Activated CD8-positive, alpha-beta memory T cell treated with anti-CD3 and anti-CD28 coated beads, Interleukin-2, amount 50 U/mL, for 24 hours (primary cell): ENCODE measurements around the gene PDHA1.
A peak's percentile ranks its signal among the peaks of the same experiment; 100 is the strongest.

ENCODE experiments used
- DNase-seq: peaks from one replicate; pipeline ENCODE4 v3.0.0-alpha.2; 2020; ENCODE audit errors: extremely low read depth

Gene PDHA1

DNA sequence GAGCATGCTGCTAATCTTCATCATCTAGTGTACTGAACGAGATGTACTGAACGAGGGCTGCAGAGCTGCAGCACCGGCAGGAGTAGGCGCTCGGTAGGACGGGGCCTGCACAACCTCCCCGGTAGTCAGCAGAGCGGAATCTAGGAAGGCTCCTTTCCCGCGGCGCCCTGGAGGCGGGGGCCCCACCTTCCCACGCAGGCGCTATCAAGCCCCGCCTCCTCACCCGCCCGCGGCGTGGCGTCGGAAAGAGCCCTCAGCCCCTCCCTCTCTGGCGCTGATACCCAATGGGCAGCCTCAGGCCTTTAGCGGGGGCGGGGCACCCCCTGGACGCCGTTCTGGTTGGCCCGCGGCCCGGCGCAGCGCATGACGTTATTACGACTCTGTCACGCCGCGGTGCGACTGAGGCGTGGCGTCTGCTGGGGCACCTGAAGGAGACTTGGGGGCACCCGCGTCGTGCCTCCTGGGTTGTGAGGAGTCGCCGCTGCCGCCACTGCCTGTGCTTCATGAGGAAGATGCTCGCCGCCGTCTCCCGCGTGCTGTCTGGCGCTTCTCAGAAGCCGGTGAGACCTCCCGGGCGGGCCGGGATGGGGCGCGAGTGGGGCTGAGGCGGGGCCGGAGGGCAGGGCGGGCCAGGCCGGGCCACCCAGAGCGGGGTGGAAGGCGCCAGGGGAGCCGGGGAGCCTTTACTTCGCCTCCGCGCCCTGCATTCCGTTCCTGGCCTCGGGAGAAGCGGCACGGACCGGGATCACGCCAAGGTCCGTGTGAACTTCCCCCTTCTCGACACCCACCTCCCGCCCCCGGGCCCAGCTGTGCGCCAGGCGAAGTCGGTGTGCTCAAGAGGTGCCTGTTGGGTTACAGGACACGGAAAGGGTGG is at the start of gene PDHA1:
Gene PDHA1 (plus strand): TSS at position 393 of the 874 bp plus-strand sequence. CDS start 111 bp downstream, at position 504.
- peak; percentile 76 for DNase-seq

DNA sequence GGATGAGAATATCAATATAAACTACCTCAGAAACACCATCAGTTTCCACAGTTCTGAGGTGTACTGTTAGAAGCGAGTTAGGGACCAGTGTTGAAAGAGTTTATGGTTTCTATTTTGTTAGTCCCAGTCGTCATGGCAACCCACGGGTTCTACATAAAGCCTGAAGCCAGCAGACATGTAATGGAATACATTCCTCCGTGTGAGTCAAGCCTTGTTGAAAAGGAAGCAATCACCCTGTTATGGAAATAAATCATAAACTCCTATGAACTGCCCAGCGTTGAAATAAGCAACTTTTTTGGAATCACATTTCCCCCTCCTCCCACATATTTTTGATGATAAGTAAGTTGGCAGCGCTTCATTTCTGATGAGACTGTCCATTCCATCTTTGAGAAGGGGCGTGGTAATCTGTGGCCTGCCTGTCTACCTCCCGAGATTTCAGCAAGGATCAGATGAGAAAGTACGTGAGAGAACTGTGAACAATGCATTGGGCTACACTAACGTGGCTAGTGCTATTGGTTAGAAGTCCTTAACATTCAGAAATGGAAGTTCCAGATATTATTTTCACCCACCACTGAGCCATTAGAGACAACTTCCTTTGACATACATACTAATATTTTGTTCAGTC is 40.4 kb upstream of the PDHA1 start:
- DNase-seq = no peak

DNA sequence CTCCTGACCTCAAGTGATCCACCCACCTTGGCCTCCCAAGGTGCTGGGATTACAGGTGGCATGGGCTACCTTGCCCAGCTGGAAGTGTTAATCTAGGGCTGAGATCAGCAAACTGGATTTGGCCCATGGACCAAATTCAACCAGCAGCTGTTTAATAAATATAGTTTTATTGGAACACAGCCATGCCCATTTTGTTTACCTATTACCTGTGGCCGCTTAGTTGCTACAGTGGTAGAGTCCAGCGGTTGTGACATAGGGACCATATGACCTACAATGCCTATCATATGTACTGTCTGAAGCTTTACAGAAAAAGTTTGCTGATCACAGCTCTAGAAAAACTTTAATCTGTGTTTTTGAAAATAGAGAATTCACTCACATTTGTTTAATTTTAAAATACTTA is 17.2 kb upstream of the PDHA1 start:
- DNase-seq = no peak

DNA sequence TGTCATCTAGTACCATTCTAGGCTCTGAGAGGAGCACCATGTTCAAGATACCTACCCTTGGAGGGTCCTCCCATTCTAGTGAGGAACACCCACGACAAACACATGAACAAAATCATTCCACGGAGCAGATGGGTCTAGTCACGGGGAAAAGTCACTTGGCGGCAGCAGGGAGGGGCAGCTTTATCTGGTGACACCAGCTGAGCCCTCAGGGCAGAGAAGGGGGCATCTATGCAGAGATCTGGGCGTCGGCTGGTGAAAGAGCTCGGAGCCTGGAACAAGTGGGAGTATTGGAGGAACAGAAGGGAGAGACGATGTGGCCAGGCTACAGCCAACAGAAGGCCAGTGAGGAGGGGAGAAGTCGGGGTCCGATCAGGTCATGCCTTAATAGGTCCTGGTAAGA is 11.9 kb upstream of the PDHA1 start:
- DNase-seq = no peak

DNA sequence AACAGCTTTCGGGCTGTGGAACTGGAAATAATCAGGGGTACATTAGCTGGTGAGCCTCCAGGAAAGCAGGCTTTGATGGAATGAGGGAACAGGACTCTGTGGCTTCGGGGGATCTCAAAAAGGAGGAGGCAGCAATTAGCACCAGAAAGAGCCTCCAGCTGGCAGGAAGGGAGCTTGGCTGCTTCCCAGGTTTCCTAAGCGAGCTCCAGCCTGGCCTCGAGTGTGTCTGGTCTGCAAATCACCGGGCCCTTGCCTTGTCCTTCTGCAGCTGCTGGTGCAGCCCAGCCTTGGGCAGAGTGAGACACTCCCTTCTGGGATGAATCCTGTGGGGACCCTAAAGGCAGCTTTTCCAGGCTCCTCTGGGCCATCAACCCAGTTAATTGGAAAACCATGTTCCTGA is 10.7 kb upstream of the PDHA1 start:
- no peak for DNase-seq

DNA sequence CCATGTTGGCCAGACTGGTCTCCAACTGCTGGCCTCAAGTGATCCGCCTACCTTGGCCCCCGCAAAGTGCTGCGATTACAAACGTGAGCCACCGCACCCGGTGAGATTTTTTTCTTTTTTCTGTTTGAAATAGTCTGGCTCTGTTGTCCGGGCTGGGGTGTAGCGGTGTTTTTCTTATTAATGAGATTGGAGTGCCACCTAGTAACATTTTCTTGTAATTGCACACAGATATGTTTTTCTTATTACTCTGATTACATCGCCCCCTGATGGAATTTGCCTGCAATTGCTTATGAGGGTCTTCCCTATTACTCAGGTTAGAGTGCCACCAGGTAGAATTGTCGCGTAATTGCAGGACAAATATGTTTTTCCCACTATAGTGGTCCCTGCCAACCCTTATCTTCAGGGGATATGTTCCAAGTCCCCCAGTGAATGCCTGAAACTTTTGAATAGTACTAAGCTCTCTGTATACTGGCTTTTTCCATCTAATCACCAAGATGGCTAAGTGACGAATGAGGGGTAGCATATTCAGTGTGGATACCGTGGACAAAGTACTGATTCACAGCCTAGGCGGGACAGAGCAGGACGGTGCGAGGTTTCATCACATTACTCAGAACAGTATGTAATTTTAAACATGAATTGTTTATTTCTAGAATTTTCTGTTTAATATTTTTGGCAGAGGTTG is 8.6 kb upstream of the PDHA1 start:
- no peak for DNase-seq

DNA sequence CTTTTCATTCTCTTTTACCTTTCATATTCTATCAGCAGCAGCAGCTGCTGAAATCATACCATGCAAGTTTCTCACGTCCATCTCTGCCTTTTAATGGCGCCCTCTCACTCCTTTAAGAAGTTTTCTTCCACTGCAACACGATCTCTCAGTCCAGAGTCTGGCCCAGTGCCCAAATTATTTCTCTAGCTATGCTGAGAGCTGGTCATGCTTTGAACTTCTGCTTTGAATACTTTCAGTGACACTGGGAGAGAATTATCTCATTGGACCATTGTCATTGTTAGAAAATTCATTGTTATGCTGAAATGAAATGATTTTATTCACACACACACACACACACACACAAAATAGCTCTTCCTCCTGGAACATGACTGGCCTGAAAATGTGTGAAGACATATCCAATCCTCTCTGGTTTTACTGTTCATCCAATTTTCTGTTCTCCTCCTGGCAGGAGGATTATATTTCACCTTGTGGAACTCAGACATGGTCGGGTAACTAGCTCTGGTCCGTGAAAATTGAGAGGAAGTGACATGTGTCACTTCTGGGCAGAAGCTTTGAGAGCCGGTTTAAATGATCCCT is 1.3 kb upstream of the PDHA1 start:
- no peak for DNase-seq

DNA sequence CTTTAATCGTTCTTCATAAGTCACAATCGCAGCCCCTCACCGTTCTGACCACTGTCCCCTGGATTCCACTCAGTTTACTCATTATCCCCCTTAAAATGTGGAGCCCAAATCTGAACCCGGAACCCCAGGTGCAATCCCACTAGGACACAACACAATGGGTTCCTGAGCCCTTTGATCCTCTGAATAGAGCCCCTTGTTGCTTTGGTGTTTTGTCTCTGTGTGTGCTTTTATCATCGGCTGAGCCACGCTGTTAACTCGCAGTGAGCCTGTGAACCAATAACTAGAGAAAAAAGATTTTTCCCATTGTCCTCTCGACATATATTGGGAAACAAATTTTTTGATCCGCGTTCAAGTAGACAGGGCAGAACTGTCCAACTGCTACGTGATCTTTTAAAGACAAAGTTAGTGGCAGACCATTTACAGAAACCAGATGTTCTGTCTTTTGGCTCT is 617 bp upstream of the PDHA1 start:
- no peak for DNase-seq

DNA sequence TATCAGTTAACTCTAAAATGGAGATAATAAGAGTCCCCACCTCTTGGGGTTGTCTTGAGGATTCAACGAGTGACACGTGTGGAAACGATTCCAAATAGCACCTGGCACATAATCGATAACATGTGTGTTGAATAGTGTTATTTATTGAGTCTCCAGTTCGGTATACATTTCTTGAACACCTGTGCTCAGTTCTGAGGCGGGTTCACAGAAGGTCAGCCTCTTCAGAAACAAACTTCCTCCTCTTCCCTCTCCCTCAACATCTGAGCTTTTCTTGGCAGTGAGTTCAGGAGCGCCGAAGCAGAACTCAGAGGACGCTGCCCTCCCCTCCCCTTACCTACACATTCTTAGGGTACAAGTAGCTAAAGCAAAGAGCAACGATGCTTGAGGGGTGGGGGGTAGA is 934 bp downstream of the PDHA1 start:
- DNase-seq = no peak

DNA sequence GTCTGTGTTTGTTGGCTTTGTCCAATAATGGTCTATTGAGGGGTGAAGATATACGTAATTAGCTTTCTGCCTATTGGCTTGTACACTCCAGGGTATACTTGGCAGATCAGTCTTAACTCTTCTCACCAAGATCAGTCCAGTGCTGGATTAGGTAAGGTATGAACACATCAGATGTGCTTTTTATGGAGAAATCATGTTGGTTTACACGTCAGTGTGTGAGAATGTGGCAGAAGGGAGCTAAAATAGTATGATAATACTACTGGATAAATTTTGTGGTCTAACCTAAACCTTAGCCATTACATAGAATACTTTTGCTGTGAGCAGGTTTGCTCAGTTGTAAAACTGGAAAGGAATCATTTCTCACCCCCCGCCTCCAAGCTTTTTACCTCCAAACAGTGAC is 4.2 kb downstream of the PDHA1 start:
- no peak for DNase-seq

DNA sequence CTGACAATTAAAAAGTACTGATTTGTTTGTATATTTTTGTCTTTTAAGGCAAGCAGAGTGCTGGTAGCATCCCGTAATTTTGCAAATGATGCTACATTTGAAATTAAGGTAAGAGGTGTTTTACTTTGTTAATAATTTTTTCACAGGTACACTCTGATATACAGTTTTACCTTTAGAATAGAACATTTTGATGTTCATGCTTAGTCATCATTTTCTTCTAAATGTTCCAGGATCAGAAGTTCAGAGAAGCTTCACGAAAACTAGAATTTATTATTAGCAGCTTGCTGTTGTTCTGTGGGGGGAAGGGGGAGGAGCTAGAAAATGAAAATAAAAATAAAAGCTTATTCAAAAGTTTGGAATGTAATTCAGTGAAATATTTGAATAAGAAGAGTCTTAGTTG is 5.5 kb downstream of the PDHA1 start:
- DNase-seq = no peak

DNA sequence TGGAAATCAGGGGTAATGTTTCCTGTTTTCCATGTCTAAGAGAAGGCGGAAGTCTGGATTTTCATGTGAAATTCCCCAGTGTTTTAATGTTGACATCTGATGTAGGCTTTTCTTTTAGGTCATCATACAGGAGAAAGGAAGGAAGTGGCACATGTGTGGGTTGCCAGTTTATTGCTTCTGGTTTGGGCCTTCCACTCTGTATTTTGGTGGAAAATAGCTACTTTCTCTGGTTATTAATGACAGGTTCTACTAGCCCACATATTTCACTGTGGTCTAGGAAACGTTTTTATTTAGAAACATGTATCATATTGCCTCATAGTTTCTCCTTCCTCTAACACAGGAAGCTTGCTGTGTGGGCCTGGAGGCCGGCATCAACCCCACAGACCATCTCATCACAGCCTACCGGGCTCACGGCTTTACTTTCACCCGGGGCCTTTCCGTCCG is 7.2 kb downstream of the PDHA1 start:
- no peak for DNase-seq

DNA sequence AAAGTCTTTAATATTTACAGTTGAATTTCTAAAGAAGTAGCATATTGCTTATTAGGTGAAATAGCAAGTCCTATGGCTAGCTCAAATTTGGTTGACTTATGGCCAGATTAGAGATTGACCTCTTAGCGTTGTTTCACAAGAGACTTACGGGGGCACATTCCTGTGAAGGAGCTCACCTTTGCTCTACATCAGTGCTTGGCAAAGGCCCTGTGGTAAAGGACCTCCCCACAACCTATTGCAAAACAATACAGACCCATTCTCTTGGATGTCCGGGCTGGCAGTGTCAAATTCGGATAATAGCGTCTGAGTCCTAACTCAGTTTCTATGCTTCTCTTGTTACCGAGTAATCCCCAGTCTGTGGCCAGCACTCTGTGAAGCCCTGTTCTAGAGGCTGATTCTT is 10.9 kb downstream of the PDHA1 start:
- DNase-seq = no peak

DNA sequence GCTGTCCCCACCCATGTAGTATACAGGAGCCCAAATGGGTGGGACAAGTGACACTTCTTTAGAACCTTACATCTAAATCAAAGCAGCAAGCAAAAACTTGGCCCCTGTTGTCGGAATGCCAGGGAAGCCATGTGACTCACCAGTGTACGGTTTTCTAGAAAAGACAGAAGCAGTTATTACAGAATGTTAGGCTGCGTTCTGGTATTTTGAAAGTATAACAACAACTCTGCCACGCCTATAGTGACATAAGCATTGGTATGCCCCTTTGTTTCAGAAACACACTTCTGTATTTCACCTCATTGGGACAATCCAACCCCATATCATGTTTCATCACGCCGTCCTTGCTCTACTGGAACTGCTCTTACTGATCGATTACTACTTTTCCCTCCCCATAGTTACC is 14.8 kb downstream of the PDHA1 start:
- no peak for DNase-seq

DNA sequence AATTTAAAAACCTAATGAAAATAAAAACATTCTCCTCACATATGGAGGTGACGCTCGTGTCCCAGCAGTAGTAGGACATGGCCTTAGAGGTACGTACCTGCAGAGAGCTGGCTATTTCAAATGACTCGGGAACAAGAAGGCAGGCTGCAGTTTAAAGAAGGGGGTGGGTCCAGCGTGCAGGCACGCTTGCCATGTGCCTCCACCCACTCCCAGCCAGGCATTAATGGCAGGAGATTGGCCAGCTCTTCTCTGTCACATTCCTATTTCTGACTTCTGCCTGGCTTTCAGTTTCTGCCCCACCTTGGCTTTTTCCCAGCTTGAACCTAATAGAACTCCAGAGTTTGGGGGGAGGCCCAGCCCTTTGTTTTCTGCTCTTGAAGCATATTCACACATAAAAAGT is 17.2 kb downstream of the PDHA1 start:
- DNase-seq = no peak

DNA sequence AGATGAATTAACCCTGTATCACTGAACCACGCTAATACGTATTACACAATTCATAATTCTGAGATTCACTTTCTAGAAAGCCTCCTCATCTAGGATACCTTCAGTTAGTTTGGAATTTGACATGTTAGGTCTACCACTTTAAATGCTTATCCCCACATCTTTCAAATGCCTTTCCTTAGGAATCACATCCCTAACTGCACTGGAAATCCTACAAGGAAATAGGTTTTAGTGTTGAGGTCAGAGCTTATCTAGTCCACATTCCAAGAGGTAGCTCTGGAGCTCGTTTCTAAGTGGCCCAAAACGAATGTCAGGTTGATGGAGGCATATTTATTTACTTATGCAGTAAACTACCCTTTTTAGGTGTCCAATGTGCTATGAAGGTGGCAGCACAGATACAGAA is 18.0 kb downstream of the PDHA1 start:
- no peak for DNase-seq

DNA sequence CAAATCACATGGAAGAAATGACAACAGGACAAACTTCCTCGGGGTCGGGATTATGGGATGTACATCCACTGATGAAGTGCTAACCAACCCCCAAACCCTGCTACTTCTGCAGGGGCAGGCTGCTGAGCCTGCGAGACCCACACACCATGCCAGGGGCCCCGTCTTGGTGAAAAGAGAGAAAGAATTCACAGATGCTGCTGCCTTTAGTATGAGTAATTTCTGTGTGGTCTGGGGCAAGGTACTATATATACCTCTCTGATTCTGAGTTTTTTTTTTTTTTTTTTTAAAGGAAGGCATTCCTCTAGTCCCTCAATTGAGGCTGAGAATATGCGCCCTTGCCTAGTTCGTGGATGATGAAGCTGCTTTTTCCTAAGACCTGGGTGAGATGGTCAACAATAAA is 24.8 kb downstream of the PDHA1 start:
- DNase-seq = no peak

DNA sequence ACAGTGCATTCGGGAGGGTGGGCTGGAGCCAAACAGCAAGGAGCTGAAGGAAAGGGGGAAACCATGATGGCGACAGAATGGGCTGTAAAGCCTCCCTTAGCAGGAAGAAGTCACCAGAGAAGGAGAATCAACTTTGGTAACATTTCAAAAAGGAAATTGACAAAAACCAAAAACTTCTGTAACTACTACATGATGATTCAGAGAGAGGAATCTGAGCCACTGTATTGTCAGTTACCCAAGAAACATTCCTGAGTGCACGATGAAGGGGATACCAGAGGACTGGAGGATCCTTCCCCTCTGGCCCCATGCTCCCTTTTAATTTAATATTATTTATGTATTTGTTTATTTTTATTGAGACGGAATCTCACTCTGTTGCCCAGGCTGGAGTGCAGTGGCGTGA is 26.3 kb downstream of the PDHA1 start:
- DNase-seq = no peak

DNA sequence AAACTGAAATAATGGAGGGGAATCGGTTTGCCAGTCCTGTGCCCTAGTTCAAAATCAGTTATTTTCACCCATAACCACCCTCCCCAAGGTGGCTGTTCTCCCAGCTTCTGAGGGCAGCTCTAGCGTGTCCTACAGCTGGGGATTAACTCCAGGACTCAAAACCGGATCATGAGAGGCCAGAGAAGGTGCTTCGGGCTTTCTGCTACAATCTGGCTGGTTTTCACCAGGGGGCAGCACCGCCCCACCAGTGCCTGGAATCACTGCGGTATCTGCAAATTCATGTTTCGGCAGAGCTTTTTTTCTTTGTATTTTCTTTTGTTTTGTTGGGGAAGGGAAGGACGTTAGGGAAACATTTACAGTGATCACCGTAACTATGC is 28.4 kb downstream of the PDHA1 start:
- peak; percentile 17 for DNase-seq

DNA sequence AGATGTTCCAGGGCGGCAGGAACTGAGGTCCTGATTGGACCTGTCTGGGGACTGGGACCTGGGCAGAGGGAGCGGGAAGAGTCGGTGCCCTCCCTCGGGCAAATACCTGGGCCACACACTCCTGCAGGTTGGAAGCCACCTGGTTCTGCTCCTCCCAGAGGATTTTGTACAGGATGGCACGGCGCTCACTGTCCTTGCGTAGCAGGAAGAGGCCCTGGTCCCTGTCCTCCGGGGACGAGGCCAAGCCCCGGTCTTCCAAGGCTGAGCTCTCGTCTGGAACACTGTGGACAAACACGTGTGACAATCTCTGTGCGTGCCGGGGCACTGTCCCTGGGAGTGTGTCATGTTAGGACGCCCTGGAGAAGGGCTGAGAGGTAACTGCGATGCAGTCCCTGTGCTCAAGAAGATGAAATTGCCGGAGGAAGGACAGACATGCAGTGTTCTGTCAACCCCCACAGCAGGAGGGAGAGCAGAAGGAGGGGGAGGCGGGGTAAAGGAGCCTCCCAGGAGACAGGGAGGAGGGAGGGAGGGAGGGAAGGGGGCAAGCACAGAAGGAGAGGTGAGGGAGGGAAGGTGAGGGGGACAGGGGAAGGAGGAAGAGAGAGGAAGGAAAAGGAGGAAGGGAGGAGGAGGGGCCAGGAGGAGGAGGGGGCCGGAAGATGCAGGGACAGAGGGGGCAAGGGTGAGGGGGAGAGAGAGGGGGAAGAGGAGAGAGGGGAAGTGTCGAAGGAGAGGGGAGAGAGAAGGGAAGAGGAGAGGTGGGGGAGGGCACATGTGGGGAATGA is 29.0 kb downstream of the PDHA1 start:
- DNase-seq = no peak

DNA sequence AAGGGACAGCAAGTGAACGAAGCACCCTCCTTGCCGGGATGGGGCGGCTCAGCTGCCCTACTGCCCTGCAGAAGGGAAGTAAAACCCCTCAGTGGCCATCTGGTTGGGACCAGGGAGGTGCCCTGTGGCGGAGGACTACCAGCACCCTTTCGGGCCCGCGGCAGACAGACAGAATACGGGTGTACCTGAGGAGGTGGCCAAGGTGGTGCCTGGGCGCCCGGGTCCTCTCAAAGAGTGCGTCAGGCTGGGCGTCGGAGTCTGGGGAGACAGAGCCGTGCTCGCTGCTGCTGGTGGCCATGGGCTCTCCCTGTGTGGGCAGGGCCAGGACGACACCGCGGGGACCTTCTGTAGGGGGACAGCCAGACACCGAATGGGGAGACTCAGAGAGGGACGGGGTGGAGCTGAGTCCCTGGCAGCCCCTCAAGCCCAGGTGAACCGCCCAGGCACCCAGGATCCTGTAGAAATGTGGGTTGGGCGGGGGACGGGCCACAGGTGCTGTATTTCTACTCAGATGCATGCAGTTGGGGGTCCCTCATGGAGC is 29.7 kb downstream of the PDHA1 start:
- DNase-seq = no peak
